GM19240 (cell line): ENCODE measurements around the gene ANKRD40.
"Not testable (repeated sequence)": the region's sequence is repeated elsewhere in the genome, so short reads cannot be mapped to it uniquely, and the experiment has no call there.

ENCODE experiments used
- DNase-seq: peaks from one replicate; pipeline ENCODE4 v3.0.0; 2011; ENCODE audit warnings: low spot score; ENCODE audit not compliant: insufficient read length

ANKRD40 gene

GRCh38 chr17:50712641-50713040, 4.9 kb upstream of the ANKRD40 start:
- no peak for DNase-seq

DNA sequence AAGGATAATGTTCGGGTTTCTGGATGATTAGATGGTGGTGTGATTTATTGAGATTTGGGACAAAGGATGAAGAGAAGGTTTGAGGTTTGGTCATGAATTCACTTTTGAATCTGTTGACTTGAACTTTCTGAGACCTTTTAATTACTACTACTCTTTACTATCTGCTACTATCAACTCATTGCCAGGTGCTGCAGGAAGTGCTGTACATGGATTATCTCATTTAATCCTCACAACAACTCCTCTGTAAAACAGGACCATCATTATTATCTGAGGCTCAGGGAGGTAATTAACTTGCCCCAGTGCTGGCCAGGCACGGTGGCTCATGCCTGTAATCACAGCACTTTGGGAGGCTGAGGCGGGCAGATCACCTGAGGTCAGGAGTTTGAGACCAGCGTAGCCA, 2.9 kb upstream of the ANKRD40 start:
- DNase-seq: no peak

DNA sequence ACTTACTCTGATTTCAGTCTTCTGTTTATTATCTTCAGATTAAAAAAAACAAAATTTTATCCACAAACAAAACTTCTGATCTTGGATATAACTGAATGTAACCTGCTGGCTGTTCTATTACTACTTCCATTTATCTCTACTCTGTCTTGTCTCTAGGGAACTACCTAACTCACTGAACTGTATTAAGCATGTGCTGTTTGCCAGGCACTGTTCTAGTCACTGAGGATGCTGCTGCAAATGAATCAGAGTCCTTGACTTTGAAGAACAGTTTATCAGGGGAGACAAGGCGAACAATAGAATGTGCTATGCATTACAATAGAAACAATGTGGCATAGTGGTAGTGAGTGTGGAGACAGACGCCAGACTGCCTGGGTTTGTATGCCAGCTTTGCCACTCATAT, 2.3 kb upstream of the ANKRD40 start:
- DNase-seq: no peak

DNA sequence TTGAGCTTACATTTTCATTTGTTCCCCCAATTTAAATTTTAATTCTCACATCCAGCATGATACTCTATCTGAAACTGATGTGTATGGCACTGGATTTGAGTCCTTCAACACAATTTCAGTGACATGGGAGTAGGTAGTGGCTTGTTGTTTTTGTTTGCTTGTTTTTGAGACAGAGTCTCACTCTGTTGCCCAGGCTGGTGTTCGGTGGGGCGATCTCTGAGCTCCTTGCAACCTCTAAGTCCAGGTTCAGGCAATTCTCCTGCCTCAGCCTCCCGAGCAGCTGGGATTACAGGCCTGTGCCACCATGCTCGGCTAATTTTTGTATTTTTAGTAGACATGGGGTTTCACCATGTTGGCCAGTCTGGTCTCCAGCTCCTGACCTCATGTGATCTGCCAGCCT, 1.3 kb upstream of the ANKRD40 start:
- not testable (repeated sequence) for DNase-seq

DNA sequence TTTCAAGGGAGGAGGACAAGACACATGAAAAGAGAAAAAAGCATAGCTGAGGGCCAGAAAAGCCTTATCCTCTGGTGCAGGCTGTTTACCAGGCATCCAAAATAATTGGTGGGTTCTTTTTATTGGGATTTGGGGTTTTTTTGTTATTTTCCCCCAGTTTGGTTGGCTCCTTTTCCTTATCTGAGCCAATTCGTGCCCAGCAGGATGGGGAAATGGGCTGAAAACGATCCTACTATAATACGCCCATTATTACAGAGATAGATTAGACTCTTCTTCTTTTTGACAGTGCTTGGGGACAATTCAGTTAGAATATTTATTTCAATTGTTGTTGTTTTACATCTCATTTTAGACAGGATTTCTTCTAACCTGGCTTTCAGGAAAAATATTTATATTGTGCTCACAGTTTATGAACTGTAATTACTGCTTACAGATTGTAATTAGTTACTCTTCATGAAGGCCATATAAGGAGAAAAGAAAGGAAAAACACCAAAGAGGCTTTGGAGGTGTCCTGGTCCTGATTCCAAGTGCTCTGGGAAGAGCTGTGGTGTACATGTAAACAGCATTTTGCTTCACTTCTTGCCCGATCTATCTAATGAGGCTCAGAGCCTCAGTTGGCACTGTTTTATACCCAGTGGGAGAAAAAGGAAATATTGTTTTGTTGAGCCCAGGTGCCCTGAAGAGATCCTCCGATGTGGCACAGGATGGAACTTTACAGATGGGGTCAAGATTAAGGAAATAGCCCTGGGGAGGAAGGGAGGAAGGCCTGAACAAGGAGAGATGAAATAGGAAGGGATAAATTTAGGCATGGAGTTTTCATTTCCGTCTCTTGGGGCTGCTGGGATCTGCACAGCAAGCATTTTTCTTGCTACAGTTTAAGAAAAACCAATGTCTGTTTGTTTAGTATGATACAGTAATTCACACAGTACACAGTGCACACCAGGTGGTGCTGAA, 611 bp upstream of the ANKRD40 start:
- no peak for DNase-seq

GRCh38 chr17:50703162-50703561, 4.6 kb downstream of the ANKRD40 start:
- DNase-seq: no peak

- DNase-seq: no peak
These were observed 8.3 kb downstream of the ANKRD40 start for GRCh38 chr17:50699410-50699809.

DNA sequence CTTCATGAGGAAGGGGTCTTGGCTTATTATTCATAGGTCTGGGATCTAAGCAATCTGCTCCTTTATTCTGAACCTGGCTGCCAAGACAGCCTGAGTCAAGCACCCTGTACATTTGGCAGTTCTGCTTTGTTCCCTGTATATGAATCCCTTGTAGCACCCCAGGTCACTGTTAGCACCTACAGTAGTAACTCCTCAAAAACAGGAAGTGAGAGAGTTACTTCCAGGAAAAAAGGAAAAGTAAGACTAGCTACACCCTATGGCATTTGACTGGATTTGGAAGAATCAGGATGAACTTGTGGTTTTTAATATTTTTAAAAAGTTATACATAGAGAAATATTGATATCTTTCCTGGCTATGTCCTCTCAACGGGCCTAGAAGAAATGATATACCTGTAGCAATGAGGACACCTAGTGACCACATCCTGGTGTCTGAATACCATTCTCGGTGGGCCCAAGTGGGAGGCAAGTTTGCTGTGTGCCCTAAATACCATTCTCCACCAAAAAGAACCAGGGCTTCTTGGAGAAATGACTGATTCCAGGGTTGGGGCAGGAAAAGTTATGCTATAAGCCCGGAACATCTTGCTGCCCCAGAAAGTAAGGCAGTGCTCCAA, 9.9 kb downstream of the ANKRD40 start:
- no peak for DNase-seq

GRCh38 chr17:50697062-50697461, 10.7 kb downstream of the ANKRD40 start:
- DNase-seq: no peak

GRCh38 chr17:50696365-50696879, 11.3 kb downstream of the ANKRD40 start:
- no peak for DNase-seq

DNA sequence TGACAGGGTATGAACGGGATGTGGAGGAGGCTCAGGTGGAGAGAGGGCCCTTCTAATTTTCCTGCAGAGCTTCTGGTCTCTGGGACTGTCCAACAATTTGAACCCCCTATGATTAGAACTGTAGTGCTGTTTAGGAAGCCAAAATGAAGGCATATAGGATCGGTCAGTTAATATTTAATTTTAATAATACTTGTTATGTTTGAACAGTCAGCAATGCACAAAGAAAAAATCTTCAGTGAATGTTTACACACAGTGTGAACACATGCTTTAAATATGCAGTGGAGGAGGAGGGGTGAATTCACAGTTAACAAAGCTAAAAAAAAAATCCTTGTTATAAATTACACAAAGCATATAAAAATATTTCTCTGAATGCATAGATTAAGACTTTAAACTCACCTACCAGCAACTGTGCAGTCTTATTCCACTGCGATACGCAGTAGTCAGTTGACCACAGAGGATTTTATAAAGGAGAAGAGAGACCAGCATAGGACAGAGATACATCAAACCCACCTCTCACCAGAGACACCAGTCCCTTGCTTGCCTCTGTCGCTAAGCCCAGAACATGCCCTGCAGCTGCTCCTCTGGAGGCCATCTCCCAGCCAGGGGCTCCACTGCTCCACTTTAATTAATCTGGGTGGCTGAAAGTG, 14.6 kb downstream of the ANKRD40 start:
- DNase-seq: no peak

- no peak for DNase-seq
These were observed 15.2 kb downstream of the ANKRD40 start for GRCh38 chr17:50692448-50693035.

DNA sequence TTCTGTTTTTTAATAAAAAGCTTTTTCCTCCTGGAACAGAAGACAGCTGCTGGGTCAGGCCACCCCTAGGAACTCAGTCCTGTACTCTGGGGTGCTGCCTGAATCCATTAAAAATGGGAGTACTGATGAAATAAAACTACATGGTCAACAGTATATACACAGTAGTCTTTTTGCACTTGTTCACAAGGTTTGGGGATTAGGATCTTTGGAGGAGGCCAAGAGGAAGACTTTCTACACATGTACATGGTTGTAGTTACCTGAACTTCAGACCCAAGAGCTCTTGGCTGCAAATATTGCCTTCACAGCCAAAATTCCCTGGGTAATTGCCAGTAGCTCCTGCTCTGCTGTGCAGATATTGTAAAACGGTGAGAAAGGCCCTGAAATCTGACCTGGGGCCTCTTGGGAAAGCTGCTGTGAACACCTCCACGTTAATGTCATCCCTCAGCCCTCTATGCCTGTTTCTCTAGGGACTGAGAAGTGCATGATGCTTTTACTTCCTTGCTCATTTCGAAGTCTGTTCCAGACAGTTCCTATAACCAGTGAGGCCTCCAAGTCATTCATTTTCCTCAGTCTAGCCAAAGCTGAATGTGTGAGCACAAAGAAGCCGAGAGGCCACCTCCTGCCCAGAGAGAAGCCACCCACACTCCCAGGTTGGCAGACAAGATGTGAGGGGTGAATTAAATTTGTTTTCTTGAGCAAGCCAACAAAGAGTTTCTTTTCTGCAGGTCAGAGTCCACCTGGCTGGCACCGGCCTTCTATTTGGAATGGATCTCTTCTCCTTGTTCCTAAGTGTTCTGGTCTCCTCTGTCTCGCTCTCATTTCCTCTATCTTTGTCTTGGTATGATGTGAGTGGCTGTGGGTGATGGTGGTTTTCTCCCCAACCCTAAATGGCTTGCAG, 15.9 kb downstream of the ANKRD40 start:
- DNase-seq: no peak

GRCh38 chr17:50690887-50691549, 16.7 kb downstream of the ANKRD40 start:
- DNase-seq: no peak

DNA sequence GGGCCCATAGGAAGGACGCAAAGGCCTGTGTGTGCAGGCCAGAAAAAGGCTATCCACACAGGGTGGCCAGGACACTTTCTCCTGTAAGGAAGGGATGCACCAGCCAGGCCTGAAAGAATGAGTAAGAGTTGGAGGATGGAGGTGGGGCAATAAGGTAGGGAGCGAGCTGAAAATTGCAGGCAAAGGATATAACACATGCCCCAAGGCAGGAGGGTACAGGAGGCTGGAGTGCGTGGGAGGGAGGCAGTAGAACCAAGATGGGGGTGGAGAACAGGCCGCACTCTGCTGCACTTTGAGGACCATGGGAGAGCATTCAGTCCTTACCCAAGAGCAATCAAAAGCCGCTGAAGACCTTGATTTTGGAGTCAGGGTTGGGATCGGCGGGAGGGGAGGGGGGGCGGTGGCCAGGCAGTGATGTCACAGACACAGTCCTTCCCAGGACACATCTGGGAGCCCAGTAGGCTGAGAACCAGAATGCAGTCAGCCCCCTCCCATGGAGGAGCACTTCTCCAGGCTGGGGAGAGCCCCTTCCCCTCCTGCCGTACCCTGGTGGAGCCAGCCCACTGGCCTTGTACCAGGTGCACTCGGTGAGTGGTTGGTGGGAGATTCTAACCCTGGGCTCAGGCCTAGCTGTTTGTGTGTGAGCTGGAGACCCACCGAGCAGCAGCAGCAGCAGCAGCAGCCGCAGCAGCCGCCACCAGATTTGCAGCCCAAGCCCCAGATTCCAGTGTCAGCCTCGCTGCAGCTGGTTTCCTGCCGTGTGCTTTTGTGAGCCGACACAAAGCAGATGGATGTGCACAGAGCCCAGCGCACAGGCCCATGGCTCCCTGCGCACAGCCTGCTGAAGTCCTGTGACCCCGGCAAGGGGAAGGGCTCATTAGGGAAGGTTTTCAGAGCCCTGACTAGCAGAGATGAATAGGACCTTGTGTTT, 17.5 kb downstream of the ANKRD40 start:
- no peak for DNase-seq

DNA sequence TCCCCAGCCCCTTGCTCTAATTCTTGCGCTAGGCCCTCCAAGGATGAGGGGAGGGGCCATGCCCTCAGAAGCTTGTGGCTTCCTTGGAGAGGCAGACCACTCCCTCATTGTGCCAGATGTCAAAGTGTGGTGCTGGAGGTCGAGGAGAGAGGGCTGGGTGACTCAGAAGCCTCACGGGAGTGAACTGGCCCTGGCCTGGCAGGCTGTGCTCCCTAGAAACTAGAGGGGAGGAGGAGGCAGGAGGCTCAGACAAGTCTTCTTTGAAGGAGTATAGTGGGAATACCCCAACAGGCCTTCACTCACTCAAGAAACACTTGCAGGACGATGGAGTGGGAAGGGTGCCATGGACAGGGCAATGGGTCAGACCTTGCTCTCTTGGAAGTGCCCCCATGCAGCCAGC, 18.5 kb downstream of the ANKRD40 start:
- DNase-seq: no peak

DNA sequence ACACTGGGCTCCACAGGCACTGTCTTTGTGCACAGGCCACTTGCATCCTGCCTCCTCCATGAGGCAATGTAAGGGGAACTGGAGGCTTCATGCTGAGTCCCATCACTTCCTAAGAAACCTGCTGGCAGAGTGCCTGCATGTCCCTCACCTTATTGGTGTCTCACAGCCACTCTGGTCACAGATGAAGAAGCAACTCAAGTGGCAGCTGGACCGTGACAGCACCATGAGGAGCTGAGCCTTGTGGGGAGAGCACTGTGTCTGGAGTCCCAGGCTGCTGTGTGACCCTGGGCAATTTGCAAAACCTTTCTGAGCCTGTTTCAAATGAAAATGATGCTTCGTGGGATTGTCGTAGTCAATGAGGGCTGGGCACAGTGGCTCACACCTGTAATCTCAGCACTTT, 19.5 kb downstream of the ANKRD40 start:
- DNase-seq: no peak

GRCh38 chr17:50687200-50688066, 20.3 kb downstream of the ANKRD40 start:
- DNase-seq: no peak
